Natural killer cell (primary cell): Measurements from ENCODE around the gene RNASEH2C. TPM values are rescaled to one million over a fixed set of nuclear protein-coding genes. Genes with fewer than 3 reads are reported as not detected.

ENCODE experiments used
- ATAC-seq, 3 donors: fragments of 150-1000 bp in 2 of 3; fragments of 200-7000 bp in 1 of 3; cut with Tn5 transposase; 1 replicate in 1 of 3; 2 replicates in 2 of 3; pipeline ENCODE4 v1.10.0; 2021; ENCODE audit warnings: mild to moderate bottlenecking in 2 of 3, moderate library complexity in 2 of 3
- DNase-seq, 2 donors: peaks; one replicate each; pipeline versions ENCODE4 v3.0.0 to v3.0.0-alpha.2; 2013 to 2021; ENCODE audit warnings: mixed read lengths in 1 of 2
- H3K27ac ChIP-seq: one replicate; pipeline ENCODE4 v1.5.1; 2013; ENCODE audit warnings: mild to moderate bottlenecking, low read length
- H3K27me3 ChIP-seq: one replicate; pipeline ENCODE4 v1.6.1; 2013; ENCODE audit warnings: low read length; ENCODE audit not compliant: control insufficient read depth, insufficient read depth
- H3K36me3 ChIP-seq: one replicate; pipeline ENCODE4 v1.6.1; 2013; ENCODE audit warnings: low read length; ENCODE audit not compliant: control insufficient read depth, insufficient read depth
- H3K4me1 ChIP-seq: one replicate; pipeline ENCODE4 v1.6.1; 2013; ENCODE audit warnings: low read length; ENCODE audit not compliant: control insufficient read depth, insufficient read depth
- H3K4me3 ChIP-seq: one replicate; pipeline ENCODE4 v1.5.1; 2013; ENCODE audit warnings: low read length
- H3K9me3 ChIP-seq: one replicate; pipeline ENCODE4 v1.6.1; 2013; ENCODE audit warnings: low read length; ENCODE audit not compliant: control insufficient read depth, insufficient read depth
- H3K27ac Mint-ChIP-seq, 2 donors: one replicate each; pipeline ENCODE4 v1.8.0; 2022; ENCODE audit warnings: mild to moderate bottlenecking in 2 of 2, mixed read lengths in 2 of 2, moderate library complexity in 1 of 2
- H3K27me3 Mint-ChIP-seq, 2 donors: one replicate each; pipeline ENCODE4 v1.8.0; 2022; ENCODE audit warnings: low read depth in 2 of 2, mixed read lengths in 2 of 2
- H3K36me3 Mint-ChIP-seq: one replicate; pipeline ENCODE4 v1.8.0; 2022; ENCODE audit warnings: mixed read lengths
- H3K4me1 Mint-ChIP-seq, 2 donors: one replicate each; pipeline ENCODE4 v1.8.0; 2022; ENCODE audit warnings: mixed read lengths in 2 of 2
- H3K4me3 Mint-ChIP-seq: one replicate; pipeline ENCODE4 v1.8.0; 2022; ENCODE audit warnings: mild to moderate bottlenecking, moderate library complexity, mixed read lengths
- H3K9me3 Mint-ChIP-seq, 2 donors: one replicate each; pipeline ENCODE4 v1.8.0; 2022; ENCODE audit warnings: mixed read lengths in 2 of 2
- CTCF ChIP-seq: fragments of 200-600 bp; IDR thresholded peaks from one replicate; pipeline ENCODE4 v1.8.0; 2022; ENCODE audit warnings: antibody characterized with exemption
- WGBS: methylation state at CpG from one replicate; pipeline ENCODE4 v1.1.7; 2013; ENCODE audit warnings: missing lambda C conversion rate; ENCODE audit not compliant: insufficient coverage; 5-methylcytosine and 5-hydroxymethylcytosine counted together
- intact Hi-C: fragments of 100-400 bp; cut with micrococcal nuclease; formaldehyde crosslinking; loops from one replicate; pipeline ENCODE4 v1.14.2; 2022
- total RNA-seq, 4 donors: library from RNA; stranded (reverse); fragments of 120-200 nt in 1 of 4; gene quantifications; one replicate each; pipeline versions ENCODE4 v1.2.3 to v1.2.4, GENCODE V29; 2013 to 2022

RNASEH2C gene
- total RNA-seq, 3 donors from 2014 or later (not counting 1 experiment from before 2014, with no cell fraction given), result 34.6 to 45.6 (median 38.5) TPM

GRCh38 chr11:65699306-65699705 is 21.3 kb downstream of the RNASEH2C start:
- Histone ChIP-seq H3K9me3 (no peaks in the 10 kb centered on the region), H3K27ac (no peak overlapping the region), H3K27me3 (peaks cover 2% of the 10 kb centered on the region), H3K36me3 (no peaks in the 10 kb centered on the region), H3K4me3 (no peak overlapping the region), H3K4me1 (peaks cover 14% of the 10 kb centered on the region)
- no peak for TF ChIP-seq CTCF
- DNase-seq (no peak), ATAC-seq (no peak)
- Mint-ChIP-seq H3K4me1 (peaks cover 10 to 15% of the 10 kb centered on the region in 2 donors), H3K4me3 (no peak overlapping the region), H3K9me3 (no peaks in the 10 kb centered on the region), H3K27ac (no peak overlapping the region), H3K36me3 (no peaks in the 10 kb centered on the region), H3K27me3 (no peaks in the 10 kb centered on the region)
- intact Hi-C loops, result no loop called here
- 81% methylated on average over 7 of the region's 7 CpGs for WGBS

GRCh38 chr11:65698205-65698604 is 22.4 kb downstream of the RNASEH2C start:
- ATAC-seq (no peak), DNase-seq (no peak)
- WGBS, result 74% methylated on average over 8 of the region's 8 CpGs
- H3K27me3 Mint-ChIP-seq, result no peaks in the 10 kb centered on the region
- H3K4me3 ChIP-seq, result no peak overlapping the region
- no peaks in the 10 kb centered on the region for H3K9me3 Mint-ChIP-seq
- H3K9me3 ChIP-seq, result no peaks in the 10 kb centered on the region
- TF ChIP-seq CTCF, result no peak
- intact Hi-C loops, result no loop called here
- no peak overlapping the region for H3K27ac ChIP-seq
- no peaks in the 10 kb centered on the region for H3K36me3 Mint-ChIP-seq
- H3K4me3 Mint-ChIP-seq, result no peak overlapping the region
- no peaks in the 10 kb centered on the region for H3K36me3 ChIP-seq
- H3K27ac Mint-ChIP-seq, result peak overlapping the region in 1 of 2 donors; percentile 65
- peaks cover 17 to 22% of the 10 kb centered on the region in 2 donors for H3K4me1 Mint-ChIP-seq
- peaks cover 2% of the 10 kb centered on the region for H3K27me3 ChIP-seq
- peaks cover 19% of the 10 kb centered on the region for H3K4me1 ChIP-seq

GRCh38 chr11:65696802-65697552 is 23.6 kb downstream of the RNASEH2C start:
- Mint-ChIP-seq H3K4me1 (peaks cover 17 to 22% of the 10 kb centered on the region in 2 donors), H3K27ac (no peak overlapping the region), H3K4me3 (no peak overlapping the region), H3K27me3 (no peaks in the 10 kb centered on the region), H3K36me3 (no peaks in the 10 kb centered on the region), H3K9me3 (no peaks in the 10 kb centered on the region)
- Histone ChIP-seq H3K9me3 (no peaks in the 10 kb centered on the region), H3K4me3 (no peak overlapping the region), H3K27ac (no peak overlapping the region), H3K36me3 (no peaks in the 10 kb centered on the region), H3K4me1 (peaks cover 19% of the 10 kb centered on the region), H3K27me3 (no peaks in the 10 kb centered on the region)
- 85% methylated on average over 5 of the region's 5 CpGs for WGBS
- ATAC-seq (no peak), DNase-seq (no peak)
- intact Hi-C loops, result no loop called here
- no peak for TF ChIP-seq CTCF
